Hepatocyte (in vitro differentiated cells): ENCODE results near the gene CROCC2. TPM values are rescaled to one million over a fixed set of nuclear protein-coding genes. Genes with fewer than 3 reads are reported as not detected.

Source experiments
- DNase-seq: peaks from one replicate; pipeline ENCODE4 v3.0.0-alpha.2; 2016; ENCODE audit warnings: low spot score
- H2AFZ ChIP-seq: fragments of 200-600 bp; sonication (generic); 2 replicates; pipeline ENCODE4 v1.6.0; 2016; ENCODE audit warnings: antibody characterized with exemption, mild to moderate bottlenecking
- H3K27ac ChIP-seq: fragments of 200-600 bp; sonication (generic); 2 replicates; pipeline ENCODE4 v1.5.1; 2016; ENCODE audit warnings: mild to moderate bottlenecking
- H3K27me3 ChIP-seq: fragments of 200-600 bp; sonication (generic); 2 replicates; pipeline ENCODE4 v1.6.1; 2016
- H3K36me3 ChIP-seq: fragments of 200-600 bp; sonication (generic); replicated peaks from 2 replicates; pipeline ENCODE4 v1.5.1; 2016; ENCODE audit warnings: low read depth; ENCODE audit not compliant: insufficient read depth
- H3K4me1 ChIP-seq: fragments of 200-600 bp; sonication (generic); 2 replicates; pipeline ENCODE4 v1.5.1; 2016; ENCODE audit warnings: mild to moderate bottlenecking, moderate library complexity; ENCODE audit not compliant: insufficient read depth
- H3K4me2 ChIP-seq: fragments of 200-600 bp; sonication (generic); 2 replicates; pipeline ENCODE4 v1.6.0; 2016
- H3K4me3 ChIP-seq: fragments of 200-600 bp; sonication (generic); 2 replicates; pipeline ENCODE4 v1.5.1; 2016; ENCODE audit warnings: mild to moderate bottlenecking
- H3K79me2 ChIP-seq: fragments of 200-600 bp; sonication (generic); 2 replicates; pipeline ENCODE4 v1.6.0; 2017; ENCODE audit warnings: mild to moderate bottlenecking
- H3K9me2 ChIP-seq: fragments of 200-600 bp; sonication (generic); replicated peaks from 2 replicates; pipeline ENCODE4 v1.6.0; 2017; ENCODE audit warnings: mild to moderate bottlenecking; ENCODE audit not compliant: insufficient read depth
- H3K9me3 ChIP-seq: fragments of 200-600 bp; sonication (generic); 2 replicates; pipeline ENCODE4 v1.5.1; 2016; ENCODE audit warnings: low read depth, mild to moderate bottlenecking
- H4K20me1 ChIP-seq: fragments of 200-600 bp; sonication (generic); 2 replicates; pipeline ENCODE4 v1.6.0; 2016; ENCODE audit warnings: mild to moderate bottlenecking; ENCODE audit not compliant: insufficient read depth, poor library complexity, severe bottlenecking
- EZH2 ChIP-seq: fragments of 200-600 bp; sonication (generic); IDR thresholded peaks from 2 replicates; pipeline ENCODE4 v1.6.1; 2016; ENCODE audit warnings: antibody characterized with exemption, mild to moderate bottlenecking, borderline replicate concordance
- EZH2phosphoT487 ChIP-seq: fragments of 200-600 bp; sonication (generic); IDR thresholded peaks from one replicate; pipeline ENCODE4 v1.6.1; 2018; ENCODE audit warnings: antibody characterized with exemption, mild to moderate bottlenecking, low read depth, moderate library complexity; ENCODE audit not compliant: unreplicated experiment, severe bottlenecking
- WGBS: methylation state at CpG from one replicate; pipeline ENCODE4 v1.1.6; 2016; ENCODE audit warnings: low lambda C conversion rate; ENCODE audit errors: missing lambda C conversion rate; 5-methylcytosine and 5-hydroxymethylcytosine counted together
- polyA plus RNA-seq: library from polyadenylated mRNA; unstranded; fragments of >200 nt; fragmentation: Nextera tagmentation; extraction: Ambion mirVana; gene quantifications from 2 replicates; pipeline ENCODE4 v1.2.1, GENCODE V29; 2016
- total RNA-seq: library from RNA; depleted of rRNA; stranded (reverse); fragments of >200 nt; gene quantifications from 2 replicates; pipeline ENCODE4 v1.2.3, GENCODE V29; 2014
- TF ChIP-seq, protein P1 (sequence below): fragments of 200-600 bp; sonication (generic); IDR thresholded peaks from 2 replicates; pipeline ENCODE4 v1.5.1; 2016; ENCODE audit warnings: antibody characterized with exemption, mild to moderate bottlenecking; ENCODE audit not compliant: poor library complexity

The CROCC2 gene
- total and polyA plus RNA-seq, 2 experiments from 2014 or later, result 0.04 to 0.10 TPM

DNA sequence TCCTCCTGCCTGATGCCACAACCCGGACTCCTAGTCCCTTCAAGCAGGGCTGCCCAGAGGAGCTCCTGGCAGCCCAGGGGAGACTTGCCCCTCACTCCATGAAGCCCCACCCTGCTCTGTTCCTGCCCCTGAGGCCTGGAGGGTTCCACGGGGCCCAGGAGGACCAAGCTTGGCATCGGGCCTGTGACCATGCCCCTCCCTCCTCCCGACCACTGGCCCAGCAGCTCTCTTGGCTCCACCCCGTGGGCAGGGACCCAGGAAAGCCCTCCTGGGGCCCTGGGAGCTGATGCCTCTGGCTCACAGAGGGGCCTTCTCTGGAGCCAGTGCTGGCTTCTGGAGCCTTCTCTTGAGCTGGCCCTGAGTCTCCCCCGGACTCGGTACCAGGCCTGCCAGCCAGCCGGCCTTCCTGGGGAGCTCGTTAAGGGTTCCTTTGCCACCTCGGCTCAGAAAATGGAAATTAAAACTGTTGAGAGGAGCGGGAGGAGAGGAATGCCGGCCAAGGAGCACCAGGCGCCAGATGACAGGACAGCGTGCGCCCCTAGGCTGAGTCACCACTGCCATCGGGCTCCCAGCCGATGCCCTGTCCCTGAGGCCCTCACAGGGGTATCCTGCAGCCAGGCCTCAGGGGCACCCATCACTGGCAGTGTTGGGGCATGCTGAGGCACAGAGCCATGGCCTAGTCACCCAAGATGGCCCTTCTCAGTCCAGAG lies 51.7 kb downstream of the CROCC2 start:
- TF ChIP-seq EZH2 (no peak), EZH2phosphoT487 (no peak)
- TF ChIP-seq, protein P1, sequence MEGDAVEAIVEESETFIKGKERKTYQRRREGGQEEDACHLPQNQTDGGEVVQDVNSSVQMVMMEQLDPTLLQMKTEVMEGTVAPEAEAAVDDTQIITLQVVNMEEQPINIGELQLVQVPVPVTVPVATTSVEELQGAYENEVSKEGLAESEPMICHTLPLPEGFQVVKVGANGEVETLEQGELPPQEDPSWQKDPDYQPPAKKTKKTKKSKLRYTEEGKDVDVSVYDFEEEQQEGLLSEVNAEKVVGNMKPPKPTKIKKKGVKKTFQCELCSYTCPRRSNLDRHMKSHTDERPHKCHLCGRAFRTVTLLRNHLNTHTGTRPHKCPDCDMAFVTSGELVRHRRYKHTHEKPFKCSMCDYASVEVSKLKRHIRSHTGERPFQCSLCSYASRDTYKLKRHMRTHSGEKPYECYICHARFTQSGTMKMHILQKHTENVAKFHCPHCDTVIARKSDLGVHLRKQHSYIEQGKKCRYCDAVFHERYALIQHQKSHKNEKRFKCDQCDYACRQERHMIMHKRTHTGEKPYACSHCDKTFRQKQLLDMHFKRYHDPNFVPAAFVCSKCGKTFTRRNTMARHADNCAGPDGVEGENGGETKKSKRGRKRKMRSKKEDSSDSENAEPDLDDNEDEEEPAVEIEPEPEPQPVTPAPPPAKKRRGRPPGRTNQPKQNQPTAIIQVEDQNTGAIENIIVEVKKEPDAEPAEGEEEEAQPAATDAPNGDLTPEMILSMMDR, result no peak
- peak; percentile 51 for DNase-seq
- Histone ChIP-seq H3K9me3 (no peaks in the 10 kb centered on the region), H3K36me3 (no peaks in the 10 kb centered on the region), H4K20me1 (no peaks in the 10 kb centered on the region), H3K27me3 (peaks cover 6% of the 10 kb centered on the region), H3K4me2 (no peak overlapping the region), H2AFZ (no peak overlapping the region), H3K27ac (peak overlapping the region; percentile 23), H3K79me2 (no peaks in the 10 kb centered on the region), H3K4me3 (no peak overlapping the region), H3K9me2 (no peaks in the 10 kb centered on the region), H3K4me1 (peaks cover 68% of the 10 kb centered on the region)
- 78% methylated on average over 16 of the region's 17 CpGs for WGBS

DNA sequence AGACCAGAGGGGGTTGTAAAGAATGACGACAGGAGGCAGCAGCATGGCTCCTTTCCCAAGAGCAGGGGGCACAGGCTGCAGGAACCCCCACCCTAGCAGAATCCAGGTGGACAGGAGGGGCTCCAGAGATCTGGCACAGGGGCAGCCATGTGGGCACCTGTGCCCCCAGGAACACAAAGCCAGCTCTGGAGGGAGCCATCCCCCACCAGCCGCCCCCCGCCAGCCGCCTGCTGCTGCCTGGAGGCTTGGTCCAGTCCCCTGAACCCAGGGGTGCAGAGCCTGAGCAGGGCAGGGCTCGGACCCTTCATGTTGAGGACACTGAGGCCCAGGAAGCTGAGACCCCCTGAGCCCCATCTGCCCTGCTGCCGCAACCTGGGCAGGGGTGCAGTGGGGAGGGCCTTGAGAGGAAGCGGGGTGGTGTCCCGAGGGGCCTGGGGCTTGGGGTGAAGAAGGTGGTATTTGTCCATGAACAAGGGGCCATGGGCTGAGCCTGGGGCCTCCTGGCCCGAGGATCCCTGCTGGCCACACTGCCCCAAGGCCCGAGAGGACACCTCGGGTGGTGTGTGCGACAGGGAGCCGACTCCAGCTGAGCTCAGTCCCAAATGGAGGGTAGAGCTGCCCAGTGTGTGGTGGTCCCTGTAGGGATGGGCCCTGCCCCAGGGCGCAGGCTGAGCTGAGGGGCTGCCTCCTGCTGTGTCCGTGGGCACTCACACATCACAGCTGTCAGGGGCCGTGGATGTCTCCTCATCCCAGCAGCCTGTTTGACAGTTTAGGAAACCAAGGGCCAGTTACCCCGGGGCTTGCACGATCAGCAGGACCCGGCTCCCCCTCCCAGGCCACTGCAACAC lies 52.5 kb downstream of the CROCC2 start:
- Histone ChIP-seq H3K27ac (no peak overlapping the region), H3K4me3 (no peak overlapping the region), H3K4me2 (no peak overlapping the region), H3K36me3 (no peaks in the 10 kb centered on the region), H3K27me3 (peaks cover 6% of the 10 kb centered on the region), H4K20me1 (no peaks in the 10 kb centered on the region), H3K79me2 (no peaks in the 10 kb centered on the region), H3K9me3 (no peaks in the 10 kb centered on the region), H3K9me2 (no peaks in the 10 kb centered on the region), H3K4me1 (peaks cover 65% of the 10 kb centered on the region), H2AFZ (no peak overlapping the region)
- no peak for DNase-seq
- WGBS, result 97% methylated on average over 16 of the region's 19 CpGs
- no peak for TF ChIP-seq EZH2
- TF ChIP-seq EZH2phosphoT487, result no peak
- TF ChIP-seq, protein P1, result no peak

DNA sequence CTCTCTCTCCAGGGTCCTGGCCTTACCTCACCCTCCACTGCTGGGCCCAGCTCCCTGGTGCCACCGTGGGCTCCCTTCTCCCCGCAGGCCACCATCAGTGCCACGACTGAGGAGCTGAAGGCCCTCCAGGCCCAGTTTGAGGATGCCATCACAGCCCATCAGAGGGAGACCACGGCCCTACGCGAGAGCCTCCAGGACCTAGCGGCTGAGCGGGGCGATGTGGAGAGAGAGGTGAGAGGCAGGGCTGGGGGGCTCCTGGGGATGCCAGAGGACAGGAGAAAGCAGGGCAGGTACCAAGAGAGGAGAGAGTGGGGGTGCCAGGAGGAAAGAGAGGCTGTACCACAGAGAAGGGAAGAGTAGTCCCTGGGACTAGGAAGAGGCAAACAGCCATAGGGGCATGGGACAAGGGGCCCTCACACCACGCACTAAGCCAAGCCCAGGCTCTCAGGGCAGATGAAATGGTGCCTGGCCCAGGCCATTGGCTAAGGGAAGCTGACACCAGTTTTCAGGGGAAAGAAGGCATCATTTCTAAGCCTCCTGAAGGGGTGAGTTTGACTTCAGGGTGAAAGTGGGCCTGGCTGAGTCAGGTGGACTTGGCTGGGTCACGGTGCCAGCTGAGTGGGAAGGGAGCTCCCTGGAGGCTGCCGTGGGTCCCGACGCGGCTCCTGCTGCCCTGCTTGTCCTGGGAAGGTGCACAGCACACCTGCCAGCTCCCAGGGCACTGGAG lies 53.2 kb downstream of the CROCC2 start:
- H3K27me3 ChIP-seq, result peaks cover 3% of the 10 kb centered on the region
- peaks cover 57% of the 10 kb centered on the region for H3K4me1 ChIP-seq
- no peaks in the 10 kb centered on the region for H3K9me2 ChIP-seq
- no peak overlapping the region for H3K4me3 ChIP-seq
- peak overlapping the region; percentile 89 for H3K27ac ChIP-seq
- H2AFZ ChIP-seq, result no peak overlapping the region
- no peaks in the 10 kb centered on the region for H4K20me1 ChIP-seq
- TF ChIP-seq EZH2, result no peak
- TF ChIP-seq, protein P1, result no peak
- no peak for TF ChIP-seq EZH2phosphoT487
- WGBS, result 94% methylated on average over 15 of the region's 15 CpGs
- no peaks in the 10 kb centered on the region for H3K79me2 ChIP-seq
- H3K36me3 ChIP-seq, result no peaks in the 10 kb centered on the region
- H3K4me2 ChIP-seq, result no peak overlapping the region
- no peak for DNase-seq
- H3K9me3 ChIP-seq, result no peaks in the 10 kb centered on the region
